ENCODE results near the gene SHMT1. TPM values are rescaled to one million over a fixed set of nuclear protein-coding genes. Genes with fewer than 3 reads are reported as not detected.
"Not testable (repeated sequence)": the region's sequence is repeated elsewhere in the genome, so short reads cannot be mapped to it uniquely, and the experiment has no call there.

Gene SHMT1
- total RNA-seq, 1 donor from 2014 or later = 18.9 TPM

- H3K27me3 Mint-ChIP-seq (ENCODE audit: unreplicated experiment); H3K36me3 Mint-ChIP-seq (ENCODE audit: low read depth, unreplicated experiment); H3K9me3 Mint-ChIP-seq (ENCODE audit: unreplicated experiment); H3K4me1 Mint-ChIP-seq (ENCODE audit: unreplicated experiment); H3K4me3 Mint-ChIP-seq (ENCODE audit: unreplicated experiment); H3K27ac Mint-ChIP-seq (ENCODE audit: unreplicated experiment); DNase-seq (ENCODE audit: low spot score): not testable (repeated sequence)
Measured at GRCh38 chr17:18388266-18388665, 24.9 kb upstream of the SHMT1 start.

GRCh38 chr17:18387583-18387982, 24.2 kb upstream of the SHMT1 start:
- H3K4me1 Mint-ChIP-seq (ENCODE audit: unreplicated experiment); DNase-seq (ENCODE audit: low spot score); H3K4me3 Mint-ChIP-seq (ENCODE audit: unreplicated experiment); H3K36me3 Mint-ChIP-seq (ENCODE audit: low read depth, unreplicated experiment); H3K27me3 Mint-ChIP-seq (ENCODE audit: unreplicated experiment); H3K27ac Mint-ChIP-seq (ENCODE audit: unreplicated experiment); H3K9me3 Mint-ChIP-seq (ENCODE audit: unreplicated experiment): not testable (repeated sequence)

GRCh38 chr17:18384271-18384670, 20.9 kb upstream of the SHMT1 start:
- not testable (repeated sequence) for H3K4me3 Mint-ChIP-seq (ENCODE audit: unreplicated experiment); H3K4me1 Mint-ChIP-seq (ENCODE audit: unreplicated experiment); DNase-seq (ENCODE audit: low spot score); H3K27me3 Mint-ChIP-seq (ENCODE audit: unreplicated experiment); H3K36me3 Mint-ChIP-seq (ENCODE audit: low read depth, unreplicated experiment); H3K9me3 Mint-ChIP-seq (ENCODE audit: unreplicated experiment); H3K27ac Mint-ChIP-seq (ENCODE audit: unreplicated experiment)

GRCh38 chr17:18383079-18383481, 19.7 kb upstream of the SHMT1 start:
- not testable (repeated sequence) for H3K27ac Mint-ChIP-seq (ENCODE audit: unreplicated experiment); H3K27me3 Mint-ChIP-seq (ENCODE audit: unreplicated experiment); H3K36me3 Mint-ChIP-seq (ENCODE audit: low read depth, unreplicated experiment); H3K9me3 Mint-ChIP-seq (ENCODE audit: unreplicated experiment); H3K4me1 Mint-ChIP-seq (ENCODE audit: unreplicated experiment); H3K4me3 Mint-ChIP-seq (ENCODE audit: unreplicated experiment); DNase-seq (ENCODE audit: low spot score)

GRCh38 chr17:18382441-18383078, 19.2 kb upstream of the SHMT1 start:
- H3K27ac Mint-ChIP-seq (ENCODE audit: unreplicated experiment) = no peak overlapping the region
- H3K36me3 Mint-ChIP-seq (ENCODE audit: low read depth, unreplicated experiment) = no peaks in the 10 kb centered on the region
- no peak for DNase-seq (ENCODE audit: low spot score)
- no peak overlapping the region for H3K4me3 Mint-ChIP-seq (ENCODE audit: unreplicated experiment)
- no peaks in the 10 kb centered on the region for H3K4me1 Mint-ChIP-seq (ENCODE audit: unreplicated experiment)
- peaks cover 9% of the 10 kb centered on the region for H3K27me3 Mint-ChIP-seq (ENCODE audit: unreplicated experiment)
- H3K9me3 Mint-ChIP-seq (ENCODE audit: unreplicated experiment) = no peaks in the 10 kb centered on the region
- no peak for TF ChIP-seq CTCF (IDR thresholded peaks at IDR 0.05; ENCODE audit: unreplicated experiment)

DNA sequence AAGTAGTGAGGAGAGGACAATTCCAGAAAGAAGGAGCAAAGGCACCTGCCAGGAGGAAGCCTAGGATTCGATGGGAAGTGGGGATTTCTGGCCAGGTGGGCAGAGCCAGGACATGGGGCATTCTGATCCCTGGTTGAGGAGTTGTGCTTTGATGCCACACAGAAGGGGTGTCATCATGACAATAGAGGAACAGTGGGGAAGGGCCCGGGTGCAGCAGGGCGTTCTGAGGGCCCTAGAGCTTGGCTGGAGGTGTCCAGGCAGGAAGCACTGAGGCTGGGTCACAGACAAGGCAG, 18.5 kb upstream of the SHMT1 start:
- Mint-ChIP-seq H3K36me3 (ENCODE audit: low read depth, unreplicated experiment) (no peaks in the 10 kb centered on the region), H3K9me3 (ENCODE audit: unreplicated experiment) (no peaks in the 10 kb centered on the region), H3K4me1 (ENCODE audit: unreplicated experiment) (no peaks in the 10 kb centered on the region), H3K27me3 (ENCODE audit: unreplicated experiment) (peaks cover 8% of the 10 kb centered on the region), H3K4me3 (ENCODE audit: unreplicated experiment) (no peak overlapping the region), H3K27ac (ENCODE audit: unreplicated experiment) (no peak overlapping the region)
- DNase-seq (ENCODE audit: low spot score) = no peak
- TF ChIP-seq CTCF (IDR thresholded peaks at IDR 0.05; ENCODE audit: unreplicated experiment) = no peak

GRCh38 chr17:18381158-18381952, 18.0 kb upstream of the SHMT1 start:
- Mint-ChIP-seq H3K4me3 (ENCODE audit: unreplicated experiment) (peak overlapping the region; percentile 42), H3K27ac (ENCODE audit: unreplicated experiment) (no peak overlapping the region), H3K36me3 (ENCODE audit: low read depth, unreplicated experiment) (no peaks in the 10 kb centered on the region), H3K4me1 (ENCODE audit: unreplicated experiment) (no peaks in the 10 kb centered on the region), H3K27me3 (ENCODE audit: unreplicated experiment) (peaks cover 8% of the 10 kb centered on the region), H3K9me3 (ENCODE audit: unreplicated experiment) (no peaks in the 10 kb centered on the region)
- no peak for DNase-seq (ENCODE audit: low spot score)
- no peak for TF ChIP-seq CTCF (IDR thresholded peaks at IDR 0.05; ENCODE audit: unreplicated experiment)

Data from endothelial cell (in vitro differentiated cells).